Upper lobe of left lung (tissue), 4 donors: ENCODE results near the gene VEPH1.

Experiments used
- POLR2A ChIP-seq, 4 donors: fragments of 450-650 bp; IDR thresholded peaks; one replicate each; pipeline ENCODE4 v1.5.1; 2016 to 2017; ENCODE audit warnings: antibody characterized with exemption in 4 of 4, mild to moderate bottlenecking in 2 of 4
- TF ChIP-seq, protein P1 (sequence below), 6 experiments: fragments of 450-650 bp in 4 of 6; fragments of 200-600 bp in 2 of 6; sonication (generic) in 2 of 6; IDR thresholded peaks; one replicate each; pipeline ENCODE4 v1.5.1; 2016 to 2019; ENCODE audit warnings: antibody characterized with exemption in 6 of 6

DNA sequence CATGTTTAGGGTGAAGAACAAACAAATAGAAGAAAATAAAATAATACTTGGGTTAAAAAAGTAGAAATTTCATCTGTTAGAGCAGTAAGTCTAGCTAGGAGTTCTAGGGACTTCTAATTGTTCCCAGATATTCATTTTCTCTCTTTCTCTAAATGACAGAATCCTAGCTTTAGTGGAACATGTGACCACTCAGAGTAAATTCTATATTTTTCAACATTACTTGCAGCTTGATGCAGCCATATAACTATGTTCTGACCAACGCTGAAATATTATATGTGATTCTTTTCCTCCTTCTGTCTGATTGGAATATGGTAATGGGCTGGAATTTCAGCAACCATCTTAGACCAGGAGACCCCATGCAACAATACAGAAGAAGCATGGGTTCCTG is 58.4 kb downstream of the VEPH1 start:
- TF ChIP-seq, protein P1, sequence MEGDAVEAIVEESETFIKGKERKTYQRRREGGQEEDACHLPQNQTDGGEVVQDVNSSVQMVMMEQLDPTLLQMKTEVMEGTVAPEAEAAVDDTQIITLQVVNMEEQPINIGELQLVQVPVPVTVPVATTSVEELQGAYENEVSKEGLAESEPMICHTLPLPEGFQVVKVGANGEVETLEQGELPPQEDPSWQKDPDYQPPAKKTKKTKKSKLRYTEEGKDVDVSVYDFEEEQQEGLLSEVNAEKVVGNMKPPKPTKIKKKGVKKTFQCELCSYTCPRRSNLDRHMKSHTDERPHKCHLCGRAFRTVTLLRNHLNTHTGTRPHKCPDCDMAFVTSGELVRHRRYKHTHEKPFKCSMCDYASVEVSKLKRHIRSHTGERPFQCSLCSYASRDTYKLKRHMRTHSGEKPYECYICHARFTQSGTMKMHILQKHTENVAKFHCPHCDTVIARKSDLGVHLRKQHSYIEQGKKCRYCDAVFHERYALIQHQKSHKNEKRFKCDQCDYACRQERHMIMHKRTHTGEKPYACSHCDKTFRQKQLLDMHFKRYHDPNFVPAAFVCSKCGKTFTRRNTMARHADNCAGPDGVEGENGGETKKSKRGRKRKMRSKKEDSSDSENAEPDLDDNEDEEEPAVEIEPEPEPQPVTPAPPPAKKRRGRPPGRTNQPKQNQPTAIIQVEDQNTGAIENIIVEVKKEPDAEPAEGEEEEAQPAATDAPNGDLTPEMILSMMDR (IDR thresholded peaks at IDR 0.05) = no peak
- TF ChIP-seq POLR2A (IDR thresholded peaks at IDR 0.05) = no peak
